Caki2 (cell line): Measurements from ENCODE around the gene TRIM66. TPM values are rescaled to one million over a fixed set of nuclear protein-coding genes. Genes with fewer than 3 reads are reported as not detected.

Source experiments
- DNase-seq: peaks from one replicate; pipeline ENCODE4 v3.0.0-alpha.2; 2015; ENCODE audit warnings: low read depth
- in situ Hi-C: cut with HindIII; loops from 2 replicates; pipeline ENCODE4 v1.10.0; 2016; ENCODE audit warnings: low sequenced_read_pairs, low pct_unique_long_range_greater_than_20kb, mixed read lengths
- total RNA-seq: library from RNA; depleted of rRNA; stranded (reverse); fragments of >200 nt; shearing (Covaris generic); gene quantifications from 2 replicates; pipeline ENCODE4 v1.2.3, GENCODE V29; 2014; ENCODE audit warnings: low replicate concordance

Gene TRIM66
- total RNA-seq, 1 experiment from 2014 or later, result 0.27 TPM

- no peak for DNase-seq
- in situ Hi-C loops, result no loop called here
Measured at GRCh38 chr11:8639655-8640054, 42.8 kb downstream of the TRIM66 start.

- in situ Hi-C loops, result no loop called here
- DNase-seq, result no peak
Measured at GRCh38 chr11:8638300-8638699, 44.2 kb downstream of the TRIM66 start.

GRCh38 chr11:8636127-8636526 lies 46.3 kb downstream of the TRIM66 start:
- in situ Hi-C loops, result no loop called here
- DNase-seq, result no peak

GRCh38 chr11:8634498-8634897 lies 48.0 kb downstream of the TRIM66 start:
- DNase-seq, result no peak
- in situ Hi-C loops, result no loop called here

GRCh38 chr11:8631395-8632118 lies 50.9 kb downstream of the TRIM66 start:
- DNase-seq, result no peak
- in situ Hi-C loops, result no loop called here

- in situ Hi-C loops, result no loop called here
- DNase-seq, result no peak
Measured at GRCh38 chr11:8624698-8625097, 57.8 kb downstream of the TRIM66 start.

GRCh38 chr11:8621147-8621546 lies 61.3 kb downstream of the TRIM66 start:
- DNase-seq, result no peak
- in situ Hi-C loops, result no loop called here

GRCh38 chr11:8617063-8617462 lies 65.4 kb downstream of the TRIM66 start:
- in situ Hi-C loops, result no loop called here
- DNase-seq, result no peak

GRCh38 chr11:8615291-8616032 lies 67.0 kb downstream of the TRIM66 start:
- in situ Hi-C loops, result no loop called here
- no peak for DNase-seq

- in situ Hi-C loops, result no loop called here
Measured at GRCh38 chr11:8614497-8614896, 68.0 kb downstream of the TRIM66 start.

GRCh38 chr11:8613036-8613435 lies 69.4 kb downstream of the TRIM66 start:
- DNase-seq, result no peak
- in situ Hi-C loops, result no loop called here

More at GRCh38 chr11:8614497-8614896, 68.0 kb downstream of the TRIM66 start:
- DNase-seq, result no peak

GRCh38 chr11:8612522-8612921 lies 69.9 kb downstream of the TRIM66 start:
- in situ Hi-C loops, result no loop called here

GRCh38 chr11:8610532-8611116 lies 71.8 kb downstream of the TRIM66 start:
- in situ Hi-C loops, result no loop called here
- no peak for DNase-seq

More at GRCh38 chr11:8612522-8612921, 69.9 kb downstream of the TRIM66 start:
- DNase-seq, result no peak

GRCh38 chr11:8608652-8609051 lies 73.8 kb downstream of the TRIM66 start:
- peak; percentile 54 for DNase-seq
- in situ Hi-C loops, result no loop called here

- in situ Hi-C loops, result no loop called here
- no peak for DNase-seq
Measured at GRCh38 chr11:8605971-8606563, 76.4 kb downstream of the TRIM66 start.

GRCh38 chr11:8604078-8604723 lies 78.3 kb downstream of the TRIM66 start:
- in situ Hi-C loops, result no loop called here
- peak; percentile 60 for DNase-seq

- in situ Hi-C loops, result no loop called here
- DNase-seq, result no peak
Measured at GRCh38 chr11:8603696-8604077, 78.8 kb downstream of the TRIM66 start.

GRCh38 chr11:8601376-8602133 lies 80.9 kb downstream of the TRIM66 start:
- DNase-seq, result no peak
- in situ Hi-C loops, result no loop called here
